DND-41 (cell line): ENCODE measurements around the gene ZNF445.

Experiments used
- ATAC-seq: fragments of 200-7000 bp; cut with Tn5 transposase; 3 replicates; pipeline ENCODE4 v1.9.1; 2021; ENCODE audit warnings: low read depth; ENCODE audit not compliant: insufficient read depth
- DNase-seq: peaks from one replicate; pipeline ENCODE4 v3.0.0-alpha.2; 2020
- H2AFZ ChIP-seq: 2 replicates; pipeline ENCODE4 v1.6.0; 2012; ENCODE audit warnings: low read depth, low read length
- H3K27ac ChIP-seq: 2 replicates; pipeline ENCODE4 v1.5.1; 2012; ENCODE audit warnings: low read length, inconsistent platforms
- H3K27me3 ChIP-seq: fragments of 200-600 bp; sonication (generic); 2 replicates; pipeline ENCODE4 v1.6.0; 2012; ENCODE audit warnings: low read length, mild to moderate bottlenecking, inconsistent platforms; ENCODE audit not compliant: insufficient read depth, poor library complexity
- H3K36me3 ChIP-seq: 2 replicates; pipeline ENCODE4 v1.5.1; 2012; ENCODE audit warnings: low read length, inconsistent platforms; ENCODE audit not compliant: insufficient read depth
- H3K4me1 ChIP-seq: 2 replicates; pipeline ENCODE4 v1.5.1; 2012; ENCODE audit warnings: mild to moderate bottlenecking, low read length; ENCODE audit not compliant: insufficient read depth
- H3K4me2 ChIP-seq: 2 replicates; pipeline ENCODE4 v1.6.0; 2012; ENCODE audit warnings: mild to moderate bottlenecking, moderate library complexity, low read length, inconsistent platforms; ENCODE audit not compliant: insufficient read depth
- H3K4me3 ChIP-seq, 2 experiments: fragments of 200-600 bp in 1 of 2; shearing (Covaris generic) in 1 of 2; 2 replicates each; pipeline ENCODE4 v1.5.1; 2012 to 2016; ENCODE audit warnings: inconsistent platforms in 2 of 2, low read length in 2 of 2, mild to moderate bottlenecking in 2 of 2, low read depth in 1 of 2, moderate library complexity in 1 of 2
- H3K79me2 ChIP-seq: 2 replicates; pipeline ENCODE4 v1.6.0; 2012; ENCODE audit warnings: low read length, inconsistent platforms; ENCODE audit not compliant: insufficient read depth
- H3K9ac ChIP-seq: 2 replicates; pipeline ENCODE4 v1.6.0; 2012; ENCODE audit warnings: low read depth, mild to moderate bottlenecking, inconsistent platforms, low read length, moderate library complexity
- H3K9me3 ChIP-seq: 2 replicates; pipeline ENCODE4 v1.5.1; 2012; ENCODE audit warnings: low read length, moderate library complexity, mild to moderate bottlenecking, inconsistent platforms; ENCODE audit not compliant: insufficient read depth, severe bottlenecking
- H4K20me1 ChIP-seq: 2 replicates; pipeline ENCODE4 v1.6.0; 2012; ENCODE audit warnings: low read length; ENCODE audit not compliant: insufficient read depth
- CTCF ChIP-seq: IDR thresholded peaks from 2 replicates; pipeline ENCODE4 v1.5.1; 2012; ENCODE audit warnings: borderline replicate concordance, low read length, moderate library complexity, mild to moderate bottlenecking; ENCODE audit not compliant: poor library complexity, severe bottlenecking; ENCODE audit errors: extremely low read depth
- EZH2 ChIP-seq: IDR thresholded peaks from 3 replicates; pipeline ENCODE4 v1.6.1; 2012; ENCODE audit warnings: borderline replicate concordance, low read depth, mild to moderate bottlenecking, moderate library complexity, low read length, inconsistent platforms; ENCODE audit not compliant: severe bottlenecking

ZNF445 gene

GRCh38 chr3:44451441-44451840 lies 26.0 kb downstream of the ZNF445 start:
- TF ChIP-seq CTCF = no peak
- TF ChIP-seq EZH2 = no peak
- H3K36me3 ChIP-seq = peaks cover 91% of the 10 kb centered on the region
- ATAC-seq = no peak
- DNase-seq = no peak
- no peak overlapping the region for H3K9ac ChIP-seq
- no peak overlapping the region for H3K4me3 ChIP-seq
- no peak overlapping the region for H3K4me2 ChIP-seq
- H3K27ac ChIP-seq = no peak overlapping the region
- H4K20me1 ChIP-seq = no peaks in the 10 kb centered on the region
- H3K27me3 ChIP-seq = no peaks in the 10 kb centered on the region
- H2AFZ ChIP-seq = no peak overlapping the region
- H3K4me1 ChIP-seq = no peaks in the 10 kb centered on the region
- peaks cover 5% of the 10 kb centered on the region; the same call in 1 of the 2 replicates for H3K79me2 ChIP-seq
- H3K9me3 ChIP-seq = no peaks in the 10 kb centered on the region

GRCh38 chr3:44446929-44447328 lies 30.5 kb downstream of the ZNF445 start:
- ATAC-seq = no peak
- no peak for DNase-seq
- peaks cover 89% of the 10 kb centered on the region for H3K36me3 ChIP-seq
- no peak overlapping the region for H3K4me2 ChIP-seq
- H2AFZ ChIP-seq = no peak overlapping the region
- no peak overlapping the region for H3K27ac ChIP-seq
- H3K27me3 ChIP-seq = no peaks in the 10 kb centered on the region
- no peak overlapping the region for H3K9ac ChIP-seq
- no peaks in the 10 kb centered on the region for H4K20me1 ChIP-seq
- H3K4me1 ChIP-seq = peaks cover 9% of the 10 kb centered on the region
- no peak for TF ChIP-seq CTCF
- no peak for TF ChIP-seq EZH2
- H3K4me3 ChIP-seq = no peak overlapping the region
- no peaks in the 10 kb centered on the region for H3K9me3 ChIP-seq
- no peaks in the 10 kb centered on the region for H3K79me2 ChIP-seq

GRCh38 chr3:44445786-44446185 lies 31.7 kb downstream of the ZNF445 start:
- Histone ChIP-seq H3K9ac (no peak overlapping the region), H3K4me2 (no peak overlapping the region), H3K27me3 (no peaks in the 10 kb centered on the region), H2AFZ (no peak overlapping the region), H3K9me3 (no peaks in the 10 kb centered on the region), H3K36me3 (peaks cover 78% of the 10 kb centered on the region), H3K4me1 (peaks cover 21% of the 10 kb centered on the region), H3K4me3 (no peak overlapping the region), H4K20me1 (no peaks in the 10 kb centered on the region), H3K79me2 (no peaks in the 10 kb centered on the region), H3K27ac (no peak overlapping the region)
- TF ChIP-seq CTCF (no peak), EZH2 (no peak)
- ATAC-seq = no peak
- no peak for DNase-seq
